Keratinocyte (primary cell): ENCODE measurements around the gene LRRC37A2. TPM values are rescaled to one million over a fixed set of nuclear protein-coding genes. Genes with fewer than 3 reads are reported as not detected.
"Not testable (repeated sequence)": the region's sequence is repeated elsewhere in the genome, so short reads cannot be mapped to it uniquely, and the experiment has no call there.

ENCODE experiments used
- DNase-seq: peaks from one replicate; pipeline ENCODE4 v3.0.0-alpha.2; 2011; ENCODE audit warnings: low read depth, missing footprints, low spot score
- FAIRE-seq: peaks from 2 replicates; lab custom pipeline; 2011; peaks lifted over from hg19 to GRCh38; lab: Jason Lieb, UNC
- H2AFZ ChIP-seq: 2 replicates; pipeline ENCODE4 v1.6.0; 2012; ENCODE audit warnings: low read length, control low read depth, inconsistent platforms; ENCODE audit not compliant: control insufficient read depth
- H3K27ac ChIP-seq: 2 replicates; pipeline ENCODE4 v1.5.1; 2011; ENCODE audit warnings: low read length; ENCODE audit not compliant: control insufficient read depth, insufficient read depth
- H3K27me3 ChIP-seq: 3 replicates; pipeline ENCODE4 v1.6.0; 2011; ENCODE audit warnings: low read length; ENCODE audit not compliant: control insufficient read depth, insufficient read depth; ENCODE audit errors: extremely low read depth
- H3K36me3 ChIP-seq, 2 experiments: 2 replicates in 1 of 2; 3 replicates in 1 of 2; pipeline ENCODE4 v1.5.1; 2011; ENCODE audit warnings: low read length in 2 of 2, mild to moderate bottlenecking in 1 of 2; ENCODE audit not compliant: control insufficient read depth in 2 of 2, insufficient read depth in 2 of 2; ENCODE audit errors: extremely low read depth in 1 of 2
- H3K4me1 ChIP-seq: 3 replicates; pipeline ENCODE4 v1.5.1; 2011; ENCODE audit warnings: low read length; ENCODE audit not compliant: control insufficient read depth, insufficient read depth; ENCODE audit errors: extremely low read depth
- H3K4me2 ChIP-seq: 3 replicates; pipeline ENCODE4 v1.6.0; 2011; ENCODE audit warnings: low read depth, low read length; ENCODE audit not compliant: control insufficient read depth, insufficient read depth; ENCODE audit errors: extremely low read depth
- H3K4me3 ChIP-seq, 3 experiments: fragments of 200-600 bp in 1 of 3; sonication (generic) in 1 of 3; 2 replicates in 2 of 3; 3 replicates in 1 of 3; pipeline ENCODE4 v1.5.1; 2011 to 2016; ENCODE audit warnings: low read length in 3 of 3, mild to moderate bottlenecking in 3 of 3, control low read depth in 2 of 3, inconsistent platforms in 1 of 3, low read depth in 1 of 3, mixed read lengths in 1 of 3, mixed run types in 1 of 3, moderate library complexity in 1 of 3; ENCODE audit not compliant: control insufficient read depth in 2 of 3, insufficient read depth in 2 of 3; ENCODE audit errors: extremely low read depth in 1 of 3
- H3K79me2 ChIP-seq: 2 replicates; pipeline ENCODE4 v1.6.0; 2012; ENCODE audit warnings: low read length; ENCODE audit not compliant: control insufficient read depth, insufficient read depth
- H3K9ac ChIP-seq: 3 replicates; pipeline ENCODE4 v1.6.0; 2011; ENCODE audit warnings: low read length; ENCODE audit not compliant: control insufficient read depth, insufficient read depth; ENCODE audit errors: extremely low read depth
- H3K9me1 ChIP-seq: 3 replicates; pipeline ENCODE4 v1.6.0; 2011; ENCODE audit warnings: low read length; ENCODE audit not compliant: control insufficient read depth, insufficient read depth; ENCODE audit errors: extremely low read depth
- H3K9me3 ChIP-seq: 2 replicates; pipeline ENCODE4 v1.5.1; 2012; ENCODE audit warnings: low read depth, low read length; ENCODE audit not compliant: control insufficient read depth
- H4K20me1 ChIP-seq: 3 replicates; pipeline ENCODE4 v1.6.0; 2011; ENCODE audit warnings: low read length; ENCODE audit not compliant: control insufficient read depth, insufficient read depth; ENCODE audit errors: extremely low read depth
- dilution Hi-C: fragments of 300-500 bp; cut with MboI; formaldehyde crosslinking; loops from one replicate; pipeline ENCODE4 v1.7.0; 2020; ENCODE audit warnings: low sequenced_read_pairs; ENCODE audit not compliant: extremely low pct_ligation_motif_present
- polyA minus RNA-seq, 3 experiments: library from RNA; depleted of rRNA, polyadenylated mRNA; stranded (reverse); fragments of >200 nt; gene quantifications; 1 replicate in 1 of 3; 2 replicates in 1 of 3; 3 replicates in 1 of 3; pipeline ENCODE4 v1.2.3, GENCODE V29; 2011
- polyA plus RNA-seq, 5 experiments: library from polyadenylated mRNA; depleted of rRNA in 3 of 5; stranded (reverse) in 3 of 5; stranded (forward) in 1 of 5; unstranded in 1 of 5; fragments of >200 nt; gene quantifications; 1 replicate in 1 of 5; 2 replicates in 3 of 5; 3 replicates in 1 of 5; pipeline versions ENCODE4 v1.2.1 to v1.2.3, GENCODE V29; 2011 to 2012; ENCODE audit warnings: missing spikeins in 2 of 5, low read depth in 1 of 5, low replicate concordance in 1 of 5

LRRC37A2 gene
- polyA plus RNA-seq (4.6 to 6.2 TPM (median 6.1 TPM) in 3 replicates), polyA minus RNA-seq (3.2 to 12.9 TPM (median 7.9 TPM) in 3 replicates)
- polyA plus RNA-seq (2011; ENCODE audit: low read depth) = 3.9 TPM
- 2.6 and 3.7 TPM in 2 replicates for polyA plus RNA-seq (2011; cell fraction: cytosol; rRNA removed)
- polyA plus RNA-seq (2011; cell fraction: nucleus; rRNA removed) = 16.8 and 18.6 TPM in 2 replicates
- 4.2 and 7.2 TPM in 2 replicates for polyA plus RNA-seq (2012; ENCODE audit: low replicate concordance)
- polyA minus RNA-seq (2011; cell fraction: cytosol; rRNA and poly(A)+ RNA removed) = 1.7 TPM
- 9.7 and 23.0 TPM in 2 replicates for polyA minus RNA-seq (2011; cell fraction: nucleus; rRNA and poly(A)+ RNA removed)

DNA sequence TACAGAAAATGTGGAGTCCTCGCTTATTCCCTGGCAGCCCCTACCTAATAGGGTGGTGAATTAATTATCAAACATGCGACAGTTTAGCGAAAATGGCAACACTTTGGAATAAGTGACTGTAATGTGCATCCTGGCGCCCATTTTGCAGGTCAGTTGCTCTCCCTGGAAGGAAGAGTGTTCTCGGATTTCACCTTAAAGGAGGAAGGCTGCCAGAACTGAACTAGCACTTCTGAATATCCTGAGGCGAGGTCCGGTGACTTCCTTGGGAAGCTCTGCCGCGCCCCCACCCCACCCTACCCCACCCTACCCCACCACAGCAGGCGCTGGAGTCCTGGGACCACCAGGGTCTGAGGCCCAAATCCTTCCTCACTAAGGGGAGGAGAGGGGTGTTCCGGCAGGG is at the start of gene LRRC37A2:
LRRC37A2 (plus strand) TSS at position 301 of the 400 bp plus-strand sequence. CDS start 245 bp downstream, outside the sequence.
- H3K4me3 ChIP-seq, H3K4me1 ChIP-seq, H3K9me1 ChIP-seq, H3K79me2 ChIP-seq, H3K9me3 ChIP-seq, H3K27me3 ChIP-seq, H3K9ac ChIP-seq, H3K36me3 ChIP-seq, DNase-seq, dilution Hi-C loops, H2AFZ ChIP-seq, H3K4me2 ChIP-seq, H4K20me1 ChIP-seq, H3K27ac ChIP-seq, FAIRE-seq: not testable (repeated sequence)

DNA sequence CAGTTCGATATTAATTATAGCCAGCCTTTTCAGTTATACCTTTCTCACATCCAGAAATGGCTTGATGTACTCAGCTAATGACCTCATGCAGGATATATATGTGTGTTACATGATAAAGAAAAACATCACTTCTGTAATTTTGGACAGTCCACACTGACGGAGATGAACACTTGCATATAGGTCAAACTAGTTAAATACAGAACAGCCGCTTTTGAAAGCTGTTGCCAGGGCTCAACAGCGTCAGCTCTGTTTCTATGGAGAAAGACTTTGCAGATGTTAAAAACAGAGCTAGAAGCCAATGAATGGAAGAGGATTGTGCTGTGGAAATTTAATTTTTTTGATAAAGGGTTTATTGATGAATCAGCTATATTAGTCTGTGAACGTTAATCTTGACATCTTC is 44.6 kb upstream of the LRRC37A2 start:
- H3K79me2 ChIP-seq, H3K4me2 ChIP-seq, H2AFZ ChIP-seq, H3K4me1 ChIP-seq, dilution Hi-C loops, H3K9me3 ChIP-seq, H3K4me3 ChIP-seq, H3K27ac ChIP-seq, FAIRE-seq, H3K27me3 ChIP-seq, H3K36me3 ChIP-seq, DNase-seq, H3K9ac ChIP-seq, H3K9me1 ChIP-seq, H4K20me1 ChIP-seq: not testable (repeated sequence)

DNA sequence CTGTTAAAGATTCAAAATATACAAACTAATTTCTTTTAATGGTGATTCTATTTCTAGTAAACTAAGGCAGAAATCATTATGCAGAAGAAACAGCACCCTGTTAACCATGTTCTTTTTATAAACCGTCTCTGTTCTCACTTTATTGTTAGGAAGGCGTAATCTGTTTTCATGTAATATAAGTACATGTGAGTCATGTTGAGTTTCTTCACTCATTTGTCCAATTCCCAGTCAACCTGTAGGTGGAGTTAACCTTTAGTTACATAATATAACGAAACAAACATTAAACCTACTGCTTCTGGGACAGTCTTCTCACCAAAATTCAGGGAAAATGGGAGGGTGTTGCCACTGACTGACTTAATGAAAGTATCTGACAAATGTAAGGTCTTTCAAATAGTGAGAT is 37.8 kb upstream of the LRRC37A2 start:
- H3K9me1 ChIP-seq, dilution Hi-C loops, H3K4me1 ChIP-seq, H3K4me3 ChIP-seq, H3K4me2 ChIP-seq, H2AFZ ChIP-seq, H3K27me3 ChIP-seq, H3K36me3 ChIP-seq, H3K9ac ChIP-seq, H3K9me3 ChIP-seq, H4K20me1 ChIP-seq, H3K27ac ChIP-seq, DNase-seq, H3K79me2 ChIP-seq: not testable (repeated sequence)
- peak; percentile 93 for FAIRE-seq

DNA sequence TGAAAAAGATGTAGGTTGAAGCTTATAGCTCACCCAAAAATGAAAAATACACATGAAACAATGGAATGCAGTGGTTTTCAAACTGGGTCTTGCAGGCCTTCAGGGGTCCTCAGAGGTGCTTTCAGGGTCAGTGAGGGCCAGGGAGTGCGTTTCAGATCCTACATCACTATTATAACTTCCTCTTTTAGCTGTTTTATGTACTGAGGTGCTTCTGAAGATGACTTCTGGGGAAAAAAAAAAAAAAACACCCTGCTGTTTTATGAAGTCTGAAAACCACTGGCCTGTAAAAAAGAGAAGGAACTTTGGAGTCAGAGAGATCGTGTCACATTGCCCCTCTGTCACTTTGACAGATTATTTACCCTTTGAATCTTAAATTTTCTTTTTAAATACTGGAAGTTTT is 36.7 kb upstream of the LRRC37A2 start:
- H3K79me2 ChIP-seq, H3K4me1 ChIP-seq, H3K4me3 ChIP-seq, dilution Hi-C loops, H2AFZ ChIP-seq, H3K9me3 ChIP-seq, H3K27me3 ChIP-seq, H3K27ac ChIP-seq, H3K4me2 ChIP-seq, H3K9ac ChIP-seq, FAIRE-seq, H3K36me3 ChIP-seq, DNase-seq, H3K9me1 ChIP-seq, H4K20me1 ChIP-seq: not testable (repeated sequence)

DNA sequence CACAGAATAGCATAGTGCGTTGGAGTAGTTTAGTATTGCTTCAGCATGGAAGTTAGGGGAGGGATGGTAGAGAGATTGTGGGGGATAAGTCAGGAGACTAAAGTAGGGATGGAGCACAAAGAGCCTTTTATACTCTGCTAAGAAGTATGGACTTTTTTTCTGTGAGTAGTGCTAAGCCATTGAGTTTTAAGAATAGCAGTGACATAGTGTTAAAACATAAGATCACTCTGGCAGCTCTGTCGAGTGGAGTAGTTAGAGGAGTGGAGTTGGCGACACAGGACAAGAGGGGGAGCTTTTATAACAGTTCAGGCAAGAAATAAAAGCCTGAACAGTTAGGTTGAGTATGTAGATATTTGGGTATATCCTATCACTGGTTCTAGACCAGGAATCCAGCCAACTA is 33.4 kb upstream of the LRRC37A2 start:
- H3K27ac ChIP-seq, H3K27me3 ChIP-seq, H4K20me1 ChIP-seq, H3K79me2 ChIP-seq, H2AFZ ChIP-seq, H3K36me3 ChIP-seq, H3K9ac ChIP-seq, H3K4me3 ChIP-seq, dilution Hi-C loops, DNase-seq, H3K9me3 ChIP-seq, H3K9me1 ChIP-seq, H3K4me2 ChIP-seq, H3K4me1 ChIP-seq: not testable (repeated sequence)
- peak; percentile 61 for FAIRE-seq
